ENCODE measurements around the gene DBR1.

Gene DBR1

GRCh38 chr3:138203938-138204337 is 29.2 kb upstream of the DBR1 start:
- Histone ChIP-seq H3K4me1 (peaks cover 12% of the 10 kb centered on the region; the same call in 1 of the 2 replicates), H3K36me3 (peaks cover 52% of the 10 kb centered on the region), H4K20me1 (peaks cover 100% of the 10 kb centered on the region), H3K9ac (no peak overlapping the region), H3K4me3 (no peak overlapping the region), H3K27me3 (no peaks in the 10 kb centered on the region), H3K9me3 (peaks cover 18% of the 10 kb centered on the region), H3K27ac (no peak overlapping the region), H3K4me2 (no peak overlapping the region)
- no peak for TF ChIP-seq Cebpa-rat (IDR thresholded peaks at IDR 0.05)

DNA sequence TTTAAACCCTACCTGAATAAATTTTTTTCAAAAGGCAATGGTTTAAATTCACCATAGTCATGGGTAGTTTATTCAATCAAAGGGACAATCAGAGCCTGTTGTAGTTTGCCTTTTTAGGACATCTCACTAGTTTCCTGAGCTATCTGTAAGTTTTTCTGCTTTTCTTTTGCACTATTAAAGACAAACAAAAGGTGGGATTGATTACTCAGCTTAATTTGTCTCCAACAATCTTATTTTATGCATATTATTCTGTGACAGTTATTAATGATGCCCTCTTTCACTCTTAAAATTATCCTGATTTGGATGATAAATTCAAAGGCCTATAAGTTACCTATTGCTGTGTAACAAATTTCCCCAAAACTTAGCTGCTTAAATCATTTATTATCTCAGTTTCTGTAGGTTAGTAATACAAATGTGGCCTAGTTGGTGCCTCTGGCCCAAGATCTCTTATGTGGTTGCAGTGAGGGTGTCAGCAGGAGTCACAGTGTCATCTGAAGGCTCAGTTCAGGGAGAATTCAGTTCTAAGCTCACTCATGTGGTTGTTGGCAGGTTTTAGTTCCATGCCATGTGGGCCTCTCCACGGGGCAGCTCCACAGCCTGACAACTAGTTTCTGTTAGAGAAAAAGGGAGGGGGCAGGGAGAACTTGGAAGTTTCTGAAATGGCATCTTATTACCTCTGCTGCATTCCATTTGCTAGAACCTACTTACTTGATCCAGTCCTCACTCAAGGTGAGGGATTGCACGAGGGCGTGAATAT is 28.4 kb upstream of the DBR1 start:
- no peaks in the 10 kb centered on the region for H3K27me3 ChIP-seq

GRCh38 chr3:138200424-138200823 is 25.7 kb upstream of the DBR1 start:
- Histone ChIP-seq H3K4me3 (no peak overlapping the region), H3K9me3 (no peaks in the 10 kb centered on the region), H3K36me3 (peaks cover 42% of the 10 kb centered on the region), H3K27me3 (no peaks in the 10 kb centered on the region), H3K9ac (no peak overlapping the region), H3K4me2 (no peak overlapping the region), H3K27ac (no peak overlapping the region), H3K4me1 (peaks cover 13% of the 10 kb centered on the region; the same call in 1 of the 2 replicates), H4K20me1 (peaks cover 100% of the 10 kb centered on the region)
- TF ChIP-seq Cebpa-rat (IDR thresholded peaks at IDR 0.05): no peak

More for the DNA sequence above, 28.4 kb upstream of the DBR1 start:
- peaks cover 100% of the 10 kb centered on the region for H4K20me1 ChIP-seq
- no peak overlapping the region for H3K27ac ChIP-seq
- peaks cover 13% of the 10 kb centered on the region; the same call in 1 of the 2 replicates for H3K4me1 ChIP-seq
- H3K4me2 ChIP-seq: no peak overlapping the region
- no peak overlapping the region for H3K4me3 ChIP-seq
- no peak overlapping the region for H3K9ac ChIP-seq
- peaks cover 50% of the 10 kb centered on the region for H3K36me3 ChIP-seq
- no peak for TF ChIP-seq Cebpa-rat (IDR thresholded peaks at IDR 0.05)
- peaks cover 15% of the 10 kb centered on the region for H3K9me3 ChIP-seq

- TF ChIP-seq Cebpa-rat (IDR thresholded peaks at IDR 0.05): no peak
- H3K4me2 ChIP-seq: peak overlapping the region; percentile 3
- peaks cover 100% of the 10 kb centered on the region for H4K20me1 ChIP-seq
- H3K4me3 ChIP-seq: no peak overlapping the region
- peaks cover 13% of the 10 kb centered on the region; the same call in 1 of the 2 replicates for H3K4me1 ChIP-seq
- H3K36me3 ChIP-seq: peaks cover 37% of the 10 kb centered on the region
- no peak overlapping the region for H3K27ac ChIP-seq
- H3K9me3 ChIP-seq: no peaks in the 10 kb centered on the region
- no peak overlapping the region for H3K9ac ChIP-seq
- H3K27me3 ChIP-seq: no peaks in the 10 kb centered on the region
These were observed 25.1 kb upstream of the DBR1 start for GRCh38 chr3:138199851-138200250.

- no peaks in the 10 kb centered on the region for H3K27me3 ChIP-seq
These were observed 22.8 kb upstream of the DBR1 start for GRCh38 chr3:138197524-138197923.

DNA sequence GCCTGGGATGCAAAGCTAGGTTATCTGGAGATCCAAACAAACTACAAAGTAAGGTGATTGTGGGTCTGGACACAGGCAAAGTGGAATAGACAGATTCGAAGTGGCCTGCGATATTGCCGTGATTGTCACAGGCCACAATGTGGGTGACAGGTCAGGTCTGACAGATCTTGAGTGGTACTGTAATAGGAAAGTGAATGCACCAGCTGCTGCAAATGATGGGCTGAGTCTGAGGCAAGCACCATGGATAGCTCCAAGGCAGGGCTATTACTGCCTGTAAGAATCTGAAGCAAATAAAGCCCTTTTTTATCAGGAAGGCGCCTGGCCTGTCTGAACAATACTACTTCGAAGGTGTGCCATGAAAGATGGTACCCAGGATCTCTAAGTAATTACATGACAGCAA is 22.3 kb upstream of the DBR1 start:
- Histone ChIP-seq H3K4me3 (no peak overlapping the region), H4K20me1 (peaks cover 100% of the 10 kb centered on the region), H3K27ac (no peak overlapping the region), H3K4me1 (peaks cover 13% of the 10 kb centered on the region; the same call in 1 of the 2 replicates), H3K36me3 (peaks cover 34% of the 10 kb centered on the region), H3K4me2 (no peak overlapping the region), H3K9ac (no peak overlapping the region), H3K9me3 (no peaks in the 10 kb centered on the region), H3K27me3 (no peaks in the 10 kb centered on the region)
- TF ChIP-seq Cebpa-rat (IDR thresholded peaks at IDR 0.05): no peak

More at GRCh38 chr3:138197524-138197923, 22.8 kb upstream of the DBR1 start:
- peaks cover 100% of the 10 kb centered on the region for H4K20me1 ChIP-seq
- no peak overlapping the region for H3K4me2 ChIP-seq
- peaks cover 29% of the 10 kb centered on the region for H3K36me3 ChIP-seq
- H3K4me1 ChIP-seq: peaks cover 13% of the 10 kb centered on the region; the same call in 1 of the 2 replicates
- H3K9ac ChIP-seq: no peak overlapping the region
- no peaks in the 10 kb centered on the region for H3K9me3 ChIP-seq
- no peak for TF ChIP-seq Cebpa-rat (IDR thresholded peaks at IDR 0.05)
- H3K27ac ChIP-seq: no peak overlapping the region
- H3K4me3 ChIP-seq: no peak overlapping the region

- no peaks in the 10 kb centered on the region for H3K27me3 ChIP-seq
- H3K9me3 ChIP-seq: no peaks in the 10 kb centered on the region
- H3K4me1 ChIP-seq: peaks cover 13% of the 10 kb centered on the region; the same call in 1 of the 2 replicates
- no peak overlapping the region for H3K4me3 ChIP-seq
- H3K27ac ChIP-seq: no peak overlapping the region
- TF ChIP-seq Cebpa-rat (IDR thresholded peaks at IDR 0.05): no peak
- peaks cover 43% of the 10 kb centered on the region for H3K36me3 ChIP-seq
- H3K4me2 ChIP-seq: no peak overlapping the region
- H3K9ac ChIP-seq: no peak overlapping the region
- H4K20me1 ChIP-seq: peaks cover 100% of the 10 kb centered on the region
These were observed 21.3 kb upstream of the DBR1 start for GRCh38 chr3:138196023-138196422.

DNA sequence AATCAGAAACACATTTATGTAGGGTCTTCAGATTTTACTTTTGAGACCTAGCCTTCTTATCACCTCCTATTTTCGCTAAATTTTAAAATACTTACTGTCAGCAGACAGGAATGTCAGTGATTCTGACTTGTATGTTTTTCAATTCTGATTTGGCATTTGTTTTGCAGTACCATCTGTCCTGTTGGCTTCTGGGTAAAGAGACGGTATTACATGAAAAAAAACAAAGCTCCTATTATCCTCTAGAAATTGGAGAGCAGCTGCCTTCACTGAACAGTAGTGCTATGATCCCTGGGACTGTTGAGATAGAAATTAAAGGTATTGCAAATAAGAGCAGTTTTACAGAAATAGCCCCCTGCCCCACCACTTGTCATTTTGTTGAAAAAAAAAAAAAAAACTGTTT is 20.8 kb upstream of the DBR1 start:
- Histone ChIP-seq H3K9ac (no peak overlapping the region), H3K4me1 (peaks cover 13% of the 10 kb centered on the region; the same call in 1 of the 2 replicates), H3K9me3 (no peaks in the 10 kb centered on the region), H3K4me3 (no peak overlapping the region), H3K36me3 (peaks cover 49% of the 10 kb centered on the region), H3K27ac (no peak overlapping the region), H3K4me2 (no peak overlapping the region), H3K27me3 (no peaks in the 10 kb centered on the region), H4K20me1 (peaks cover 100% of the 10 kb centered on the region)
- TF ChIP-seq Cebpa-rat (IDR thresholded peaks at IDR 0.05): no peak

GRCh38 chr3:138188013-138188730 is 13.5 kb upstream of the DBR1 start:
- Histone ChIP-seq H3K9me3 (no peaks in the 10 kb centered on the region), H3K36me3 (peaks cover 38% of the 10 kb centered on the region), H3K27me3 (no peaks in the 10 kb centered on the region), H4K20me1 (peaks cover 56% of the 10 kb centered on the region), H3K4me3 (peak overlapping the region; percentile 94), H3K4me1 (peaks cover 22% of the 10 kb centered on the region), H3K9ac (peak overlapping the region; percentile 98), H3K27ac (peak overlapping the region; percentile 99), H3K4me2 (peak overlapping the region; percentile 96)
- TF ChIP-seq Cebpa-rat (IDR thresholded peaks at IDR 0.05): no peak

All from BLaER1 (cell line).